Measurements from ENCODE around the gene PWWP2B.

PWWP2B gene

GRCh38 chr10:132452651-132453469, 55.9 kb downstream of the PWWP2B start:
- Mint-ChIP-seq H3K36me3 (no peaks in the 10 kb centered on the region), H3K4me1 (peaks cover 17% of the 10 kb centered on the region), H3K27ac (no peak overlapping the region), H3K27me3 (no peaks in the 10 kb centered on the region), H3K4me3 (no peak overlapping the region), H3K9me3 (no peaks in the 10 kb centered on the region)

- H3K4me3 Mint-ChIP-seq = no peak overlapping the region
- no peaks in the 10 kb centered on the region for H3K27me3 Mint-ChIP-seq
- no peak overlapping the region for H3K27ac Mint-ChIP-seq
- H3K9me3 Mint-ChIP-seq = no peaks in the 10 kb centered on the region
- H3K4me1 Mint-ChIP-seq = peaks cover 13% of the 10 kb centered on the region
- H3K36me3 Mint-ChIP-seq = no peaks in the 10 kb centered on the region
Measured at GRCh38 chr10:132453470-132453861, 56.5 kb downstream of the PWWP2B start.

GRCh38 chr10:132454296-132455198, 57.5 kb downstream of the PWWP2B start:
- peaks cover 17% of the 10 kb centered on the region for H3K4me1 Mint-ChIP-seq
- H3K4me3 Mint-ChIP-seq = no peak overlapping the region
- H3K9me3 Mint-ChIP-seq = no peaks in the 10 kb centered on the region
- no peaks in the 10 kb centered on the region for H3K27me3 Mint-ChIP-seq
- H3K36me3 Mint-ChIP-seq = no peaks in the 10 kb centered on the region
- H3K27ac Mint-ChIP-seq = no peak overlapping the region

- H3K4me1 Mint-ChIP-seq = peaks cover 17% of the 10 kb centered on the region
- H3K9me3 Mint-ChIP-seq = no peaks in the 10 kb centered on the region
- H3K4me3 Mint-ChIP-seq = no peak overlapping the region
- no peaks in the 10 kb centered on the region for H3K27me3 Mint-ChIP-seq
- H3K36me3 Mint-ChIP-seq = no peaks in the 10 kb centered on the region
- no peak overlapping the region for H3K27ac Mint-ChIP-seq
Measured at GRCh38 chr10:132455441-132455971, 58.5 kb downstream of the PWWP2B start.

DNA sequence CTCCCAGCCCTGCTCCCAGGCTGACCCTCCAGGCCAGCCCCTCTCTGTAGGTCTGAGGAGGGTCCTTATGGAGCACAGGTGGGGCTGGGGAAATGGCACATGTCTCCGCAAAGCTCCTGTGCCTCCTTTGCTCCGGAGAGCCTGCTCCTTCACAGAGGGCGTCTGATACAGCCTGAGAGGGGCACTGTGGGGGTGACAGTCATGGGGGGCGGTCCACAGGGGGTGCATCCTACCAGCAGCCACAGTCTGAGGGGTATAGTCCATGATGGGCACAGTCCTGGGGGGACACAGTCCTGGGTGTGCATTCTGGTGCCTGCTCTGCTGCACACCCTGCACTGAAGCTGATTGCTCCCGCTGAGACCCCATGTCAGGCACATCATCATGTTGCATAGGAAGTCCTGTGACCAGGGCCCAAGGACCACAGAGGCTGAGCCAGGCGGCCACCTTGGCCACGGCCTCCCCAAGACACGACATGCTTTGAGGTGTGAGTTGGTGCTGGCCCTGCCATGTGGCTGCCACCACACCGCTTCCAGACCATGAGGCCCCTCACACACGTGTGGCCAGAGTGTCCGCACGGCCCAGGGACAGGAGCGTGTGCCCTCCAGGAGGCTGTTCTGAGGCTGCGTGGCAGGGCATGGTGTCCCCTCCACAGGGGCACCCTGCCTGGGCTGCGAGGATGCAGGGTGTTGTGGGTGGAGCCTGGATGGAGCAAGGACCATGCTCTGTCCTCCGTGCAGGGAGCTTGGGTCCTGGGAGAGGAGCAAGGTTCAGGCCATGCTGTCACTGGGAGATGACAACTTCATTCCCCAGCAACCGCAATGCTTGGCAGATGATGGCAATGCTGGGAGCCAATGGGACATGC, 59.2 kb downstream of the PWWP2B start:
- Mint-ChIP-seq H3K27ac (no peak overlapping the region), H3K36me3 (no peaks in the 10 kb centered on the region), H3K4me1 (peaks cover 16% of the 10 kb centered on the region), H3K9me3 (no peaks in the 10 kb centered on the region), H3K27me3 (no peaks in the 10 kb centered on the region), H3K4me3 (no peak overlapping the region)

DNA sequence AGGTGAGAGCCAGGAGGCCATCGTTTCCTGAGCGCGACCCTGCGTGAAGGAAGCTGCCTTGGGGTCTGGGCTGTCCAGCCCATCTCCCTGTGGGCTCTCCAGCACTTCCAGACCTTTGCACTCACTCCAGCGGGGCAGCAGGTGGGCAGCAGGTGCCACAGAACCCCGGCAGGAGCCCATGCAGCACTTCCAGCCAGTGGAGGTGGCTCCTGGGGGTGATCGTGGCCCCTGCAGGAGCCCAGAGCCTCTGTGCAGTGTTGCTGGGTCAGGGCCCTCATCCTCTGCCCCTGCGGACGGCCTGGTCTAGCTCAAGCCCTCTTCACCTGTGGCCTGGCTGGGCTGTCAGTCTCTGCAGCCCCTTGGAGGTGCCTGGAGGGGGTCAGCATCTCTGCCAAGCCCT, 59.9 kb downstream of the PWWP2B start:
- Mint-ChIP-seq H3K36me3 (no peaks in the 10 kb centered on the region), H3K27me3 (no peaks in the 10 kb centered on the region), H3K4me1 (peaks cover 10% of the 10 kb centered on the region), H3K4me3 (no peak overlapping the region), H3K9me3 (no peaks in the 10 kb centered on the region), H3K27ac (no peak overlapping the region)

DNA sequence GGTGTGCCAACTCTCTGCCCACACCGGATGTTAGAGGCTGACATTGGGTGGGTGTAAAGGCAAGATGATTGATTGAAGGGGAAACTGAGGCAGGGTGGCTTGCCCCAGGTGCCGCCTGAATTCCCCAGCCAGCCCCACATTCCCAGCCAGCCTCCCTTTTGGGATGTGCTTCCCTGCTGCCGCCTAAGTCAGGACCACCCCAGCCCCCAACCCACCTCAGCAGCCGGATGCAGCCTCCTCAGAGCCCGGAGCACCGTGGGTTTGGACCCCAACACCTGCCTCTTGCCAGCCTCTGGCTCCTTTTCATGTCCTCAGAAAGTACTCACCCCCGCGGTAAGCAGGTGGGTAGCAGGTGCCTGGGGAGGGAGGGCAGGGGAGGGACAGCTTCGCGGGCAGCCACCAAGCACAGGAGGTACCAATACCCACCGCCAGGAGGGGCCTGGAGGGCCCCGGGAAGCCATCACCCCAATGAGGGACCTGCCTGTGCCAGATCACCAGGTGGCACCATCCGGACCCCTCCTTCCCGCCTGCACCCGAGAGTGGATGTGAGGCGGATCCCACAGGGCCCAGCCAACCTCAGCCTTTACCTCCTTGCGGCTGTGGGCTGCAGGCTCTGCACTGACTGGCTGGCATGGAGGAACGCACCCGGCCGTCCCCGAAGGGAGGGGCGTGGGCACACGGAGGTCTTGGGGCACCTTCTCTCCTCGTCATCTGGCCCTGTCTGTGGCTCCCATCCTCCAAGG, 60.5 kb downstream of the PWWP2B start:
- Mint-ChIP-seq H3K36me3 (no peaks in the 10 kb centered on the region), H3K27me3 (no peaks in the 10 kb centered on the region), H3K27ac (no peak overlapping the region), H3K4me1 (peaks cover 5% of the 10 kb centered on the region), H3K4me3 (no peak overlapping the region), H3K9me3 (no peaks in the 10 kb centered on the region)

DNA sequence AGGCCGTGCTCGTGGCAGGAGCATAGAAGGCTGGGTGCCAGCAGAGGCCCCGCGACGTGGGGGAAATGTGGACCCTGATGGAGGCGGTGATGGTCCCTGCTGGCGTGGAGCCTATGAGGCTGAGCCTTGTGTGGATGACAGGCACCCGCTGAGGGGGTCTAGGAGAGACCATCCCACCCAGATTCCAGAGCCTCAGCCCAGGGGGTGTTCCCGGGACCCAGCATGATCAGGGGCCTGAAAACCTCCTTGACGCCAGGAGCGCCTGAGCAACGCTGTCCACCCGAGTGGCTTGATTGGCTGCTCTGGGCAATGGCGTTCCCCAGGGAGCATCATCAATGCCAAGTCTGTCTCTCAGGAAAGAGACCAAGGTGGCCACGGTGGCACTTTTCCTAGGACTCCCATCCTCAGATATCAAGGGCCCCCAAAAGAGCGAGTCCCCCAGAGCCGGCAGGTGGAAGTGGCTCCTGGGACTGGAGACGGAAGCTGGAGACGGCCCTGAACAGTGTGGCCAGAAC, 61.1 kb downstream of the PWWP2B start:
- Mint-ChIP-seq H3K36me3 (no peaks in the 10 kb centered on the region), H3K4me3 (no peak overlapping the region), H3K27me3 (no peaks in the 10 kb centered on the region), H3K9me3 (no peaks in the 10 kb centered on the region), H3K4me1 (peaks cover 4% of the 10 kb centered on the region), H3K27ac (no peak overlapping the region)

DNA sequence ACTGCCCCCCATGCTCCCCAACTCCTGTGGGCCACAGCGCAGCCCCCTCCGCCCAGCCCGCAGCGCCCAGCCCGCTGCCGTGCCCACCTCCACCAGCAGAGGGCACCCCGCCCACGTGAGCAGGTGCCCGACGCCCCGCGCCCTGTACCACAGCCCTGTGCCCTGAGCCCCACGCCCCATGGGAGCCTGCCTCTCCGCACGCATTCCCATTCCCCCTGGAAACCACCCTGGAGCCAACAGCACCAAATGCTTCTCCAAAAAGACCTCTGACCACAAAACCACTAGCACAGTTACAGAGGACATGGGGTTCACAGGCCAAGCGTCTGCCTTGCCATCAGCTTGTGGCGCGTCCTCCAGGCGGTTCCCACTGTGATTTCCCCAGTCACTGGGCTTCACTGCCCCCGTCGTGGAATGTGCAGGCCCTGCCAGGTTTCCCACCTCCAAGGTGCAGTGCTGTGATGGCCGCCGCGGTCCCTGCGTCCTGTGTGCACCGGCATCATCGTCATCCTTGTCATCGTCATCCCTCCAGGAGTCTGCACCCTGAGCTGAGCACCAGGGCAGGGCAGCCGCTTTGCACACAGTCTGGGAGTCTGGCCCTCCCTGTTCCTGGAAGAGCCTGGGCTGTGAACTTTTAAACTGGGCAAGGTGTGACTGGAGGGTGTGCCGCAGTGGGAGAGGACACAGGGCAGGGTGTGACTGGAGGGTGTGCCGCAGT, 61.7 kb downstream of the PWWP2B start:
- Mint-ChIP-seq H3K4me1 (peaks cover 4% of the 10 kb centered on the region), H3K9me3 (no peaks in the 10 kb centered on the region), H3K4me3 (no peak overlapping the region), H3K27me3 (no peaks in the 10 kb centered on the region), H3K36me3 (no peaks in the 10 kb centered on the region), H3K27ac (peak overlapping the region; percentile 24)

DNA sequence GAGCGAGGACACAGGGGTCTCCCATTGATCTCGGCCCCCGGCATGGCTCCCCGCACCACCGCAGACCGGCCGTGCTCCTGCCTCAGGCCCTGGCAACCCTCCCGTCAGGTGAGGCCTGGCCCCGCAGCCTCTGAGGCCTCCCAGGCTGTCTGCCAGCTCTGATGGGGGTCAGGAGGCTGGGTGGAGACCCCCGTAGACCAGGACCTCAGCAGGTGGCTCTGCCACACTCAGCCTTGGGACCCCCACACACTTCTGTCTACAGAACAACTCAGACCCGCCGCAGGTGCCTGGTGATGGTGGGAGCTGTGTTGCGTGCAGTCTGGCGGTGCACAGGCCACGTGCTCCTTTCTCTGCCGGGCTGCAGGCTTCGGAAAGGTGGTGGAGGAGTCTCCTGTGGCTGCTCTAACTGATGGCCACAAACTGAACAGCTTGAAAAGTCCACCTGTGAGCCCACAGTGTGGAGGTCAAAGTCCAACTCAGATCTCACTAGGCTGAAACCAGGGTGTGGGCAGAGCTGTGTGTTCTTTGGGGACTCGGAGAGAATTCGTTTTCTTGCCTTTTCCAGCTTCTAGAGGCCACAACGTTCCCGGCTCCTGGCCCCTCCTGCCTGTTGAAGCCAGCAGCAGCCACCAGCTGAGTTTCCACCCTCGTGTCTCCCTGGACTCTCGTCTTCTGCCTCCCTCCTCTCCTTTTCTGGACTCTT, 62.5 kb downstream of the PWWP2B start:
- no peaks in the 10 kb centered on the region for H3K9me3 Mint-ChIP-seq
- peaks cover 4% of the 10 kb centered on the region for H3K4me1 Mint-ChIP-seq
- H3K36me3 Mint-ChIP-seq = no peaks in the 10 kb centered on the region
- H3K4me3 Mint-ChIP-seq = no peak overlapping the region
- H3K27me3 Mint-ChIP-seq = no peaks in the 10 kb centered on the region
- peak overlapping the region; percentile 41 for H3K27ac Mint-ChIP-seq

- H3K27ac Mint-ChIP-seq = no peak overlapping the region
- no peaks in the 10 kb centered on the region for H3K9me3 Mint-ChIP-seq
- H3K4me3 Mint-ChIP-seq = no peak overlapping the region
- peaks cover 4% of the 10 kb centered on the region for H3K4me1 Mint-ChIP-seq
- no peaks in the 10 kb centered on the region for H3K27me3 Mint-ChIP-seq
- no peaks in the 10 kb centered on the region for H3K36me3 Mint-ChIP-seq
Measured at GRCh38 chr10:132460071-132460470, 63.1 kb downstream of the PWWP2B start.

DNA sequence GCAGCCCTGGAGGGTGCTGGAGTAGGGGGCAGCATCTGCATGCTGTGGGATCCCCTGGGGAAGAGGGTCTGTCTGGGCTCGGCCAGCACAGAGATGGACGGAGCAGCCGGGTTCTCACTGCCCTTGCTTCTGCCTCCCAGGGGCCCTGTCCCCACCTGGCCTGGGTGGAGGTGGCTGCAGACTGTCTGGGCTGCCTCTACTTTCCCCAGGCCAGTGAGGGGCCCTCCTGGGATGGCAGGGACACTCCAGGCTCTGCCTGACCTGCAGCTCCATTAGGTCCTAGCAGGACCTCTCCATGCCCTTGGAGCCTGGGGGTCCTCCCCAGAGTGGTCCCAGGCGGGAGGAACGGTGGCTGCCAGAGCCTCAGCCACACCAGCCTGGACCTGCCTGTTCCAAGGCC, 63.7 kb downstream of the PWWP2B start:
- Mint-ChIP-seq H3K4me1 (peaks cover 4% of the 10 kb centered on the region), H3K4me3 (no peak overlapping the region), H3K9me3 (no peaks in the 10 kb centered on the region), H3K27me3 (no peaks in the 10 kb centered on the region), H3K36me3 (no peaks in the 10 kb centered on the region), H3K27ac (no peak overlapping the region)

DNA sequence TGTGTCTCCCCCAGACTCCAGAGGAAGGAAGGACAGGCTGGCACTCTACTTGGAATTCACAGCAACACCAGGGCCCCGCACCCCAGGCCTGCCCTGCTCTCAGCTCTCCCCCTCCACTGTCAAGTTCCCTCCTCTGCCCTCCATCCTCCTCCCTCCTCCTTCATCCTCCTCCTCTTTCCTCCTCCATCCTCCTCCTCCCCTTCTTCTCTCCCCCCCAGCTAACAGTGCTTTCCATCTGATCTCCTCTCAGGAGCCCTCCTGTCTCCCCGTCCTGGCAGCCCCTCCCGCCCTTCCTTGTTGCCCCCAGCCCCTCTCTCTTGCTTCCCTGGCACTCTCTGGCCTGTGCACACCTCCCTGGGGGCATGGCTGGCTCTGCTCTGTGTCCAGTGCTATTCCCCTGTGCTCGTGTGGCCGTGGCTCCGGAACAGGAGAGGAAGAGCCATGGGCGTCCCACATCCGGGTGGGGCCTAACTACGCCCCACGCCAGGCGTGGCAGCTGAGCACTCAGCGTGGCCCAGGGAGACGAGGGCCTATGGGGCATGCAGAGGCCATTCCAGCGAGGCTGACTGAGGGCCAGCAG, 64.2 kb downstream of the PWWP2B start:
- Mint-ChIP-seq H3K36me3 (no peaks in the 10 kb centered on the region), H3K9me3 (no peaks in the 10 kb centered on the region), H3K4me3 (no peak overlapping the region), H3K27me3 (no peaks in the 10 kb centered on the region), H3K4me1 (peaks cover 4% of the 10 kb centered on the region), H3K27ac (no peak overlapping the region)
